ENCODE results near the gene RCL1. TPM values are rescaled to one million over a fixed set of nuclear protein-coding genes. Genes with fewer than 3 reads are reported as not detected.

The RCL1 gene
- total and polyA plus RNA-seq, 2 donors (not counting 3 experiments of a cell fraction or from before 2014, with no cell fraction given) = 12.9 to 13.2 TPM

GRCh38 chr9:4814913-4815312 lies 22.2 kb downstream of the RCL1 start:
- H3K4me2 ChIP-seq (ENCODE audit: insufficient read depth, low read length) = no peak overlapping the region
- no peaks in the 10 kb centered on the region for H3K9me1 ChIP-seq (replicated peaks; ENCODE audit: control insufficient read depth, extremely low read depth, insufficient read depth, low read length)
- H3K27ac ChIP-seq (ENCODE audit: insufficient read depth, low read depth, low read length) = no peak overlapping the region
- no peak overlapping the region for H2AFZ ChIP-seq (ENCODE audit: low read depth, low read length)
- peaks cover 48% of the 10 kb centered on the region for H3K79me2 ChIP-seq (ENCODE audit: control insufficient read depth, insufficient read depth, low read length)
- BruUV-seq (replicated peaks) = no TSS peak
- ChIA-PET CTCF (interaction anchor here (0.9 to 1.4 kb wide), 5 partner anchors 18 to 173 kb away, joined by 3 to 4 read pairs (median 3); no protein-coding TSS in a partner anchor), POLR2A (no interaction called here)
- FAIRE-seq (no peak), DNase-seq (ENCODE audit: low read depth, low spot score) (peak; percentile 33)
- H4K20me1 ChIP-seq (replicated peaks; ENCODE audit: control insufficient read depth, extremely low read depth, insufficient read depth, low read length) = peaks cover 3% of the 10 kb centered on the region
- H3K9ac ChIP-seq (replicated peaks; ENCODE audit: extremely low read depth, insufficient read depth, low read length) = no peak overlapping the region
- H3K27me3 ChIP-seq (ENCODE audit: control insufficient read depth in 2 of 2, insufficient read depth in 2 of 2, low read length in 2 of 2) = no peaks in the 10 kb centered on the region
- dilution Hi-C loops (cut with MboI; ENCODE audit: extremely low pct_ligation_motif_present, low sequenced_read_pairs) = no loop called here
- intact Hi-C loops (cut with micrococcal nuclease) = no loop called here
- no peaks in the 10 kb centered on the region for H3K36me3 ChIP-seq (ENCODE audit: control insufficient read depth in 2 of 2, extremely low read depth in 1 of 2, insufficient read depth in 2 of 2, low read length in 2 of 2)
- H3K4me1 ChIP-seq (ENCODE audit: control insufficient read depth, extremely low read depth, insufficient read depth, low read length) = peaks cover 4% of the 10 kb centered on the region
- H3K9me3 ChIP-seq (replicated peaks; ENCODE audit: control insufficient read depth, insufficient read depth, low read length) = no peaks in the 10 kb centered on the region
- no peak for TF ChIP-seq FOS (IDR thresholded peaks at IDR 0.05; ENCODE audit: borderline replicate concordance, insufficient read depth, low read length)
- no peak for TF ChIP-seq POLR2A (IDR thresholded peaks at IDR 0.05; ENCODE audit: low read depth, low read length)
- no peak for TF ChIP-seq GATA2 (IDR thresholded peaks at IDR 0.05; ENCODE audit: insufficient read depth, insufficient read length, low read depth, low read length)
- no peak for TF ChIP-seq CTCF (IDR thresholded peaks at IDR 0.05; ENCODE audit: extremely low read depth in 1 of 2, insufficient read depth in 1 of 2, low read depth in 1 of 2, low read length in 2 of 2)
- no peak for TF ChIP-seq JUN (IDR thresholded peaks at IDR 0.05; ENCODE audit: borderline replicate concordance, insufficient read depth, insufficient read length, low read depth)
- no peak for TF ChIP-seq MYC (IDR thresholded peaks at IDR 0.05; ENCODE audit: low read depth, low read length)
- TF ChIP-seq MAX (IDR thresholded peaks at IDR 0.05; ENCODE audit: insufficient read depth, insufficient read length) = no peak
- no peak for TF ChIP-seq POLR2AphosphoS5 (IDR thresholded peaks at IDR 0.05; ENCODE audit: insufficient read depth, low read depth, low read length)
- no peak for TF ChIP-seq EZH2 (IDR thresholded peaks at IDR 0.05; ENCODE audit: borderline replicate concordance, low read depth, low read length, severe bottlenecking)
- H3K4me3 ChIP-seq (replicated peaks in 1 of 3; ENCODE audit: insufficient read depth in 1 of 3, low read depth in 1 of 3, low read length in 3 of 3) = no peak overlapping the region

All from endothelial cell of umbilical vein (primary cell).